ENCODE data around the gene GLRX3. TPM values are rescaled to one million over a fixed set of nuclear protein-coding genes. Genes with fewer than 3 reads are reported as not detected.

The GLRX3 gene
- polyA plus RNA-seq, 1 donor from 2014 or later = 118 TPM

Other genes starting within 250 kb of the GLRX3 start
- 0.38 and 0.98 TPM in 2 replicates for gene EBF3, start 172.1 kb upstream of the GLRX3 start, polyA plus RNA-seq
- 0.44 and 1.4 TPM in 2 replicates for gene C10orf143, start 25.6 kb upstream of the GLRX3 start, polyA plus RNA-seq

Data from neural cell (in vitro differentiated cells).